NCI-H2227 (cell line): Measurements from ENCODE around the gene UQCC5.

Source experiments
- DNase-seq: peaks from one replicate; lab custom pipeline; 2025; ENCODE audit not compliant: unreplicated experiment; lab: John Stamatoyannopoulos, UW

The UQCC5 gene

DNA sequence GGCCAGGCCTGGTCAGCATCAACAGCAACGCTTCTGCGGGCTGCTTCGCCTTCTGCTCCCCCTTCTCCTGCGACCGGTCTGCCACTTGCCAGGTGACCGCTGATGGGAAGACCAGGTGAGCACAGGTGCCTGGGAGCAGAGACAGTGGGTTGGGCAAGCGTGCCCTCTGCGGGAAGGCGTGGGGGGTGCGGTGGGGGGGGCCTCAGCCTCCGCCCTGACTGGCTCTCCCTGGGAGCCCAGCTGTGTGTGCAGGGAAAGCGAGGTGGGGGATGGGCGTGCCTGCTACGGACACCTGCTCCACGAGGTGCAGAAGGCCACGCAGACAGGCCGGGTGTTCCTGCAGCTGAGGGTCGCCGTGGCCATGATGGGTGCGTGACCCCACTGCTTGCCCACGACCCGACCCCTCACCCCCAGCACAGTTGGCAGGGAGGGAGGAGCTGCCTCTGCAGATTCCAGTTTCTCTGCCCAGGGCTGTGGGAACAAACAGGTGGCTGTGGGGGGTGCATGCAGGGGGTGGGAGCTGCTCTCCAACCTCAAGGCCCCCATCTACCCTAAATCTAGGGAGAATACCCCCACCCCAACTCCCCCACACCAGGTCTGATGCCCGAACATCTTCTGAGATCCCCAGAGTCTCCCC lies 32.5 kb upstream of the UQCC5 start:
- no peak for DNase-seq

GRCh38 chr3:52504977-52505376 lies 31.4 kb upstream of the UQCC5 start:
- no peak for DNase-seq

GRCh38 chr3:52506266-52506966 lies 30.0 kb upstream of the UQCC5 start:
- DNase-seq, result no peak

GRCh38 chr3:52507359-52507758 lies 29.0 kb upstream of the UQCC5 start:
- DNase-seq, result no peak

- no peak for DNase-seq
Measured at GRCh38 chr3:52509753-52510328, 26.6 kb upstream of the UQCC5 start.

DNA sequence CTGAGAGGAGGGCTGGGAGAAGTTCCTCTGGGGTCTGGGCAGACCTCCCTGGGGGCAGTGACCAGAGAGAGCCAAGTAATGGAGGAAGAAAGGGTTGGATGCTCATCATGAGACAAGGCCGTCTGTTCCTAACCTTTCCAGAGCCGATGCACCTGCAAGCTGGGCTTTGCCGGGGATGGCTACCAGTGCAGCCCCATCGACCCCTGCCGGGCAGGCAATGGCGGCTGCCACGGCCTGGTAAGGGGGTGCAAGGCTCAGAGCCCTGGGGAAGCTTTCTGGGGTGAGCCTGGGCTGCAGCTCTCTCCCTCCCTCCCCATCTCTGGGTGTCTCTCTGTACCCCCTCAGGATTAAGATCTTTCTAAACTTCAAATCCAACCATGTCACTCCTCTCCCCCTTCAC lies 24.9 kb upstream of the UQCC5 start:
- DNase-seq, result no peak

DNA sequence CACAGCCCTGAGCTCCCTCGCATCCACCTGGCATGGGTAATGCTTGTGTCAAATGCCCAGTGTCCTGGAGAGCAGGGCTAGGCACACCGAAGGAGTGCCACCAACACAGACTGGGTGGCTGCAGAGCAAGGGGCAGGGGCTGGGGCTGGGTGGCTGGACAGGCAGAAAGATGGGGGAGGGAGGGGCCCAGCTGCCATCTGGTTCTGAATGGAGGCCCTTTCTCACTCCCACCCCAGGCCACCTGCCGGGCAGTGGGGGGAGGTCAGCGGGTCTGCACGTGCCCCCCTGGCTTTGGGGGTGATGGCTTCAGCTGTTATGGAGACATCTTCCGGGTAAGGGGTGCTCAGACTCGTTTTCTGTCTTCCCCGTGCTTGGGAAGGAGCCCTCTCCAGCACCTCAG lies 24.3 kb upstream of the UQCC5 start:
- DNase-seq, result no peak

DNA sequence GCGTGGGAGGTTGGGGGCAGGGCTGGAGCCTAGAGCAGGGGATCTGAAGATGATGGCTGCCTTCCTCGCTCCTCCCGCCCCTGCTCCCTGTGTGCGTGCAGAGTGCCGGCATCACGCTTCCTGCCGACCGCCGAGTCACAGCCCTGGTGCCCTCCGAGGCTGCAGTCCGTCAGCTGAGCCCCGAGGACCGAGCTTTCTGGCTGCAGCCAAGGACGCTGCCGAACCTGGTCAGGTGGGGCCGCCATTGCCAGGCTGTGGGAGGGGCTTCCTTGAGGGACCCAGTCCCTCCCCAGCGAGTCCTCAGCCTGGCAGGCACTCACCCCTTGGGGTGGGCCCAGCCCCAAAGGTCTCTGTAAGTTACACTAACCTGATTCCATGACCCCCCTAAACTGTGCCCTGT lies 23.7 kb upstream of the UQCC5 start:
- no peak for DNase-seq

DNA sequence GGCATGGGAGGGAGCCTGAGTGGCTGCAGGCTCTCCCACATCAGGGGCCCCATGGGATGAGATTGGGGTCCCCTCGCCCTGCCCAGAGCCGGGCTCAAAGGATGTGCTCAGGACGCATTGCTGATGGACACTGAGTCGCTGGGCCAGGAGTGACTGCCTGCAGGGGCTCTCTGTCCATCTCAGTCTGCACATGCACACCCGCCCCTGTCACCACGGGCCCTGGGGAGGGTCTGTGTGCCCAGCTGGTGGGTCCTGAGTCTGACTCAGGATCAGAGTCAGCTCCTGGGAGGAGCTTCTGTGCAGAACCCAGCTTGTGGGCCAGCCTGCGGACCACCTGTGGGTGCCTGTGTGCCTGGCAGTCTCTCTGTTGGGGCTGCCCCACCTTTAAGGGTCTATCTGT lies 23.1 kb upstream of the UQCC5 start:
- DNase-seq, result no peak

DNA sequence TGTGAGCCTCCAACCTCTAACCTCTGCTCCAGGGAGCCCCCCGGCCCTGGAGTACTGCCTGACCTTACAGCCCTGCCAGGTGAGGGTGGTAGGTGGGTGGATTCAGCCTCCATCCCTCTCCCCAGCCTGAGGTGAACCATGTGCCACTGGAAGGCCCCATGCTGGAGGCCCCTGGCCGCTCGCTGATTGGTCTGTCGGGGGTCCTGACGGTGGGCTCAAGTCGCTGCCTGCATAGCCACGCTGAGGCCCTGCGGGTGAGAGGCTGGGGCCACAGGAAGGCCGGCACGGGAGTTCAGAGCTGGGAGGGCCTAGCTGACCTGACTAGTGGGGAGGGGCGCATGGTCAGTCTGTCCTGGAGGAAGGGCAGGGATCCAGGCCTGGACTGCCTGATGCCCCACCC lies 21.8 kb upstream of the UQCC5 start:
- no peak for DNase-seq

GRCh38 chr3:52515192-52515591 lies 21.2 kb upstream of the UQCC5 start:
- DNase-seq, result no peak

GRCh38 chr3:52516509-52517195 lies 19.8 kb upstream of the UQCC5 start:
- no peak for DNase-seq

DNA sequence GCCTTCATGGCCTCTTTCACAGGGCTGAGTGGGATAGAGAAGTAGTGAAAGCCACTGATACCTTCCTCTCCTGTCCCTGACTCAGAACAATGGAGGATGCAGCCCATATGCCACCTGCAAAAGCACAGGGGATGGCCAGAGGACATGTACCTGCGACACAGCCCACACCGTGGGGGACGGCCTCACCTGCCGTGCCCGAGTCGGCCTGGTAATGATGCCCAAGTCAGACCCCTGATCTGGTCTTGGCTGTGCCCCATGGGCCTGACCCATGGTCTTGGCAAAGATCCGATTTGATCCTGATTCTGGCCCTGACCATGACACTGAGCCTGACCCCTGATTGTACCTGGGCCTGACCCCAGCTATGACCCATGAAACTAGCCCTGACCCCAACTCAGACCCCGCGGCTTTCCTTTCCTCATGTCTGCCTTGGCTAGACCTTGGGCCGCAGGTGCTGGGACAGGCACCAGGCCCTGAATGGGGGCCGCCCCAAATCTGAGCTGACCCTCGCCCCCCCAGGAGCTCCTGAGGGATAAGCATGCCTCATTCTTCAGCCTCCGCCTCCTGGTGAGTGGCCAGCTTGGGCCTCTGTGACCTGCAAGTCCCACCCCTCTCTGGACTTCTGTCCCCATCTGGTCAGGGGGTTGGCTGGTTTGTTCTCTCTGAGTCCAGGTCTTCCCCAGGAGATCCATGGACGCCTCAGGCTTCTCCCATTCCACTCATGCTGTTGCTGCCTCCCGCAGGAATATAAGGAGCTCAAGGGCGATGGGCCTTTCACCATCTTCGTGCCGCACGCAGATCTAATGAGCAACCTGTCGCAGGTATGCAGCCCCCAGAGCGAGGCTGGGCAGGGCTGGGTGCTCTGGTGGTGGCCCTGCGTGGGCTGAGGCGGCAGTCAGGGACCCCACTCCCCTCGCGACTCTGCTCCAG lies 18.3 kb upstream of the UQCC5 start:
- DNase-seq, result no peak

GRCh38 chr3:52518723-52519444 lies 17.5 kb upstream of the UQCC5 start:
- no peak for DNase-seq

GRCh38 chr3:52519445-52520140 lies 16.8 kb upstream of the UQCC5 start:
- no peak for DNase-seq

DNA sequence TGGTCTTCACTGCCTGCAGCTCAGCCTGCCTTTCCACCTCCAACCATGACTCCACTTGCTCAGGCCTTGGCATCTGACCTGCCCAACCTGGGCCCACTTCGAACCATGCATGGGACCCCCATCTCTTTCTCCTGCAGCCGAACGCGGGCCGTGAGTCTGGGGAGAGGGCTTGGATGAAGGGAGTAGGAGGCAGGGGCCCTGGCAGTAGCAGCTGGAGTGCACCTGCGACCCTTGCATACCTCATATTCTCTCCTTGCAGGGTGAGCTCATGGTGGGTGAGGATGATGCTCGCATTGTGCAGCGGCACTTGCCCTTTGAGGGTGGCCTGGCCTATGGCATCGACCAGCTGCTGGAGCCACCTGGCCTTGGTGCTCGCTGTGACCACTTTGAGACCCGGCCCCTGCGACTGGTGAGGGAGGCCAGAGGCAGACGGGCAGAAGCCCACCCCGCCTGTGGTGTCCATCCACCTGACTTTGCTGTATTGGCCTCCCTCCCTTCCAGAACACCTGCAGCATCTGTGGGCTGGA lies 16.2 kb upstream of the UQCC5 start:
- DNase-seq, result no peak

DNA sequence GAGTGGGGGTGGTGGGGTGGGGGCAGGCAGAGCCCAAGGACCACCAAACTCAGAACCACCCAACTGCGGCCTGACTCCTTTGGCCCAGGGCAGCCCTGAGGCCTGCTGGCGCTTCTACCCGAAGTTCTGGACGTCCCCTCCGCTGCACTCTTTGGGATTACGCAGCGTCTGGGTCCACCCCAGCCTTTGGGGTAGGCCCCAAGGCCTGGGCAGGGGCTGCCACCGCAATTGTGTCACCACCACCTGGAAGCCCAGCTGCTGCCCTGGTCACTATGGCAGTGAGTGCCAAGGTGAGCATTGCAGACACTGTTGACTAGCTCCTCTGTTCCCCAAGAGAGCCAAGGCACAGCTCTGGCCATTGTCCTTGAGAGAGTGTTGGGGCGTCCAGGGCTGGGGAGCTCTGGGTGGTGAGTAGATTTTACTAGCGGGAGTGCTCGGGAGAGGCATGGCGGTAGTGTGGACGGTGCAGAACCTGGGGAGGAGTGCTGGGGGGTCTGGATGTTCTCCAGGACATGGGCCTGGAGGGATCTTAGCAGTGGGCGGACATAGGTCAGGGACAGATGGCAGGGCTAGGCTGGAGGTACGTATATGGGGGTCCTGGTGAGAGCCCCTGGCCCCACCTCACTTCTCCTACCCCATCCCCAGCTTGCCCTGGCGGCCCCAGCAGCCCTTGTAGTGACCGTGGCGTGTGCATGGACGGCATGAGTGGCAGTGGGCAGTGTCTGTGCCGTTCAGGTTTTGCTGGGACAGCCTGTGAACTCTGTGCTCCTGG lies 15.5 kb upstream of the UQCC5 start:
- DNase-seq, result no peak

GRCh38 chr3:52521488-52521824 lies 14.9 kb upstream of the UQCC5 start:
- no peak for DNase-seq
